ENCODE data around the gene CLASP1. TPM values are rescaled to one million over a fixed set of nuclear protein-coding genes. Genes with fewer than 3 reads are reported as not detected.

CLASP1 gene
- total RNA-seq, 1 experiment from 2014 or later: 45.9 TPM

DNA sequence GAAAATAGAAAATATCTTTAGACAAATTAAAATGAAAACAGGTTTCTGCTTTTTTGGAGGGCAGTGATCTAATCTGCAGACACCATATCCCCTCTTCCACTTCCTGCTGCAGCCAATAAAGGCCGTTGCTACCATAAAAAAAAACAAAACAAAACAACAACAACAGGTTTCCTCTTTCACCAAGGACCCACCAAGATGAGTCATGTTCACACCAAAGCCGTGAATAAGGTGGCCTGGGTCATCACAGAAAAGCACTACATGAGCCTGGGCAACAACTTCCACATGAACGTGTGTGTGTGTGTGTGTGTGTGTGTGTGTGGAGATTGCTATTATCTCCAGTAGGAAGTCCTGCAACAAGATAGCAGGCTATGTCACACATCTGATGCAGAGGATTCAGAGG lies 339.5 kb downstream of the CLASP1 start:
- H2BK5ac ChIP-seq (ENCODE audit: insufficient read length, low read length): no peak overlapping the region
- no peaks in the 10 kb centered on the region for H3K4me1 ChIP-seq (ENCODE audit: insufficient read depth, low read length)
- no peaks in the 10 kb centered on the region for H3K79me2 ChIP-seq (ENCODE audit: insufficient read depth, low read length)
- TF ChIP-seq, protein P1, sequence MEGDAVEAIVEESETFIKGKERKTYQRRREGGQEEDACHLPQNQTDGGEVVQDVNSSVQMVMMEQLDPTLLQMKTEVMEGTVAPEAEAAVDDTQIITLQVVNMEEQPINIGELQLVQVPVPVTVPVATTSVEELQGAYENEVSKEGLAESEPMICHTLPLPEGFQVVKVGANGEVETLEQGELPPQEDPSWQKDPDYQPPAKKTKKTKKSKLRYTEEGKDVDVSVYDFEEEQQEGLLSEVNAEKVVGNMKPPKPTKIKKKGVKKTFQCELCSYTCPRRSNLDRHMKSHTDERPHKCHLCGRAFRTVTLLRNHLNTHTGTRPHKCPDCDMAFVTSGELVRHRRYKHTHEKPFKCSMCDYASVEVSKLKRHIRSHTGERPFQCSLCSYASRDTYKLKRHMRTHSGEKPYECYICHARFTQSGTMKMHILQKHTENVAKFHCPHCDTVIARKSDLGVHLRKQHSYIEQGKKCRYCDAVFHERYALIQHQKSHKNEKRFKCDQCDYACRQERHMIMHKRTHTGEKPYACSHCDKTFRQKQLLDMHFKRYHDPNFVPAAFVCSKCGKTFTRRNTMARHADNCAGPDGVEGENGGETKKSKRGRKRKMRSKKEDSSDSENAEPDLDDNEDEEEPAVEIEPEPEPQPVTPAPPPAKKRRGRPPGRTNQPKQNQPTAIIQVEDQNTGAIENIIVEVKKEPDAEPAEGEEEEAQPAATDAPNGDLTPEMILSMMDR (conservative IDR thresholded peaks at IDR 0.05): no peak
- H3K14ac ChIP-seq (ENCODE audit: insufficient read depth, low read length): no peak overlapping the region
- no CpG with 5 or more reads among the region's 3 CpGs for WGBS (ENCODE audit: extremely low coverage, insufficient read length, low lambda C conversion rate)
- no peaks in the 10 kb centered on the region for H4K20me1 ChIP-seq (ENCODE audit: control insufficient read depth, insufficient read depth, insufficient read length)
- DNase-seq: no peak
- peaks cover 8% of the 10 kb centered on the region for H3K27me3 Mint-ChIP-seq (ENCODE audit: low read depth)
- no peaks in the 10 kb centered on the region for H3K9me3 ChIP-seq (ENCODE audit: control insufficient read depth, low read depth, low read length)
- no peak overlapping the region for H3T11ph ChIP-seq (ENCODE audit: low read length)
- no peak overlapping the region for H4K5ac ChIP-seq (ENCODE audit: insufficient read length, low read depth, low read length)
- no peak overlapping the region for H3K4ac ChIP-seq (ENCODE audit: low read depth, low read length)
- H2AFZ ChIP-seq (ENCODE audit: low read length): no peak overlapping the region
- no peaks in the 10 kb centered on the region for H3K79me1 ChIP-seq (ENCODE audit: insufficient read depth, low read depth, low read length, poor library complexity, severe bottlenecking)
- H3K4me3 Mint-ChIP-seq: no peak overlapping the region
- H3K27ac Mint-ChIP-seq: no peak overlapping the region
- no peaks in the 10 kb centered on the region for H3K36me3 Mint-ChIP-seq (ENCODE audit: insufficient read depth in 1 of 3, low read depth in 3 of 3)
- no peak overlapping the region for H4K91ac ChIP-seq (ENCODE audit: insufficient read length, low read depth, low read length)
- no peaks in the 10 kb centered on the region for H3K9me3 Mint-ChIP-seq
- H2BK12ac ChIP-seq (ENCODE audit: insufficient read length, low read depth, low read length): no peak overlapping the region
- H3K27me3 ChIP-seq (ENCODE audit: insufficient read depth, low read length): no peaks in the 10 kb centered on the region
- H3K4me1 Mint-ChIP-seq: no peaks in the 10 kb centered on the region
- H3K9ac ChIP-seq (ENCODE audit: extremely low read depth, insufficient read length, low read length): no peak overlapping the region
- no peak overlapping the region for H3K56ac ChIP-seq (ENCODE audit: insufficient read length, low read depth, low read length)
- no peak overlapping the region for H3K27ac ChIP-seq (ENCODE audit: insufficient read length, low read depth, low read length)
- no peak overlapping the region for H3K18ac ChIP-seq (ENCODE audit: insufficient read length, low read depth, low read length)
- H4K8ac ChIP-seq (replicated peaks; ENCODE audit: insufficient read length, low read depth, low read length): no peak overlapping the region
- H3K4me2 ChIP-seq (ENCODE audit: insufficient read depth, insufficient read length, low read length): no peak overlapping the region
- H3K23ac ChIP-seq (ENCODE audit: insufficient read length, low read depth, low read length): no peak overlapping the region
- no peaks in the 10 kb centered on the region for H3K23me2 ChIP-seq (ENCODE audit: insufficient read length, low read depth, low read length, poor library complexity, severe bottlenecking)
- H2BK15ac ChIP-seq (ENCODE audit: low read depth, low read length): no peak overlapping the region
- H2BK120ac ChIP-seq (ENCODE audit: low read depth, low read length, poor library complexity, severe bottlenecking): no peak overlapping the region
- H2AK5ac ChIP-seq (ENCODE audit: insufficient read length, low read length): no peak overlapping the region
- no peak overlapping the region for H2BK20ac ChIP-seq (ENCODE audit: low read depth, low read length, poor library complexity, severe bottlenecking)

All from H9 (cell line).